Vagina (tissue), 2 donors: ENCODE measurements around the gene CFDP1. TPM values are rescaled to one million over a fixed set of nuclear protein-coding genes. Genes with fewer than 3 reads are reported as not detected.

Experiments
- DNase-seq, 2 donors: peaks; one replicate each; pipeline ENCODE4 v3.0.0-alpha.2; 2017; ENCODE audit errors: extremely low spot score in 2 of 2
- H3K27ac ChIP-seq: fragments of 200-600 bp; sonication (generic); one replicate; pipeline ENCODE4 v1.5.1; 2019
- H3K27me3 ChIP-seq: fragments of 200-600 bp; sonication (generic); one replicate; pipeline ENCODE4 v1.5.1; 2019
- H3K36me3 ChIP-seq, 2 donors: fragments of 200-600 bp; sonication (generic); one replicate each; pipeline ENCODE4 v1.5.1; 2017 to 2019
- H3K4me1 ChIP-seq: fragments of 200-600 bp; sonication (generic); one replicate; pipeline ENCODE4 v1.5.1; 2019
- H3K4me3 ChIP-seq, 2 donors: fragments of 200-600 bp; sonication (generic); 1 replicate in 1 of 2; 2 replicates in 1 of 2; pipeline ENCODE4 v1.5.1; 2016 to 2019
- H3K9me3 ChIP-seq: fragments of 200-600 bp; sonication (generic); one replicate; pipeline ENCODE4 v1.5.1; 2019
- CTCF ChIP-seq, 3 experiments: fragments of 450-650 bp in 2 of 3; fragments of 200-600 bp in 1 of 3; sonication (generic) in 1 of 3; IDR thresholded peaks; one replicate each; pipeline ENCODE4 v1.5.1; 2017 to 2019; ENCODE audit warnings: antibody characterized with exemption in 3 of 3, mild to moderate bottlenecking in 2 of 3, moderate library complexity in 2 of 3
- POLR2A ChIP-seq, 2 donors: fragments of 450-650 bp; IDR thresholded peaks; one replicate each; pipeline ENCODE4 v1.6.1; 2017; ENCODE audit warnings: antibody characterized with exemption in 2 of 2, mild to moderate bottlenecking in 2 of 2, moderate library complexity in 2 of 2
- POLR2AphosphoS5 ChIP-seq, 2 donors: sonication (generic); formaldehyde crosslinking; IDR thresholded peaks; one replicate each; pipeline ENCODE4 v1.9.0; 2017; ENCODE audit warnings: antibody characterized with exemption in 2 of 2, mild to moderate bottlenecking in 2 of 2, low read depth in 1 of 2; ENCODE audit not compliant: insufficient read depth in 1 of 2
- intact Hi-C: fragments of 100-400 bp; cut with DNase I; formaldehyde crosslinking; loops from one replicate; pipeline ENCODE4 v1.15.1; 2023
- total RNA-seq: library from RNA; depleted of rRNA; stranded (reverse); fragments of >200 nt; gene quantifications from one replicate; pipeline ENCODE4 v1.2.3, GENCODE V29; 2016

CFDP1 gene
- total RNA-seq, 1 donor from 2014 or later, result 45.7 TPM

DNA sequence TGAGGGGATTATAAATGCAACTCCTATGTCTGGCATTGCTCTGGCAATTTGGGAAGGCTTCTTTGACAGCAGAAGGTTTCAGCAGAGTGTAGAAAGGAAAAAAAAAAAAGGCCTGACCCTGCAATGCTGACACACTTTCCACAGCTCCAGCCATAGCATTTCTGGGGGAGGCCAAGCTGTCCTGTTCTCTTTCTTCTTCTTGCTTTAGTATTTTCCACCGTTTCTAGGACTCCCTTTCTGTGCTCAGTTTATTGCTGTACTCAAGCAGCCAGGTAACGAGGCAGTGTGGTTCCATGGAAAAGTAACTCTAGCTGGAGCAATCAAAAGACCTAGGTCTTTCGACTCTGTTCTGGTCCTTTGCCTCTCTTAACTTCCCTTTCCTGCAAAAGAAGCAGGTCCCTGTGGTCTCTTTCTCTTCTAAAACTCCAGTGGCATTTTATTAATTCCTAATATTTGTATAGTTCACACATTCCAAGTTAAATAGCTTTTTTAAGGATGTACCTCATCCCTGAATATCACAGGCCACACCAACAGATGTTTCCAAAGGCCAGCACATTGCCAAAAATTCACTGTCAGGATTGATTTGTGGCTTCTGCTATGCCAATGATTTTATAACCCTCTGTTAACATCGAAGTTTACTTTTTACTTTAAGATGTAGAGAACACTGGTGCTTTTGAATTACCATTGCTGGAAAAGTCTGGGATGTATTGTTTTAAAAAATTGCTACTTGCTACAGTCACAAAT is 91.6 kb downstream of the CFDP1 start:
- Histone ChIP-seq H3K36me3 (no peaks in the 10 kb centered on the region), H3K27ac (peak overlapping the region; percentile 70), H3K4me3 (no peak overlapping the region), H3K27me3 (no peaks in the 10 kb centered on the region), H3K9me3 (no peaks in the 10 kb centered on the region), H3K4me1 (peaks cover 40% of the 10 kb centered on the region)
- DNase-seq, result no peak
- intact Hi-C loops, result no loop called here
- TF ChIP-seq POLR2AphosphoS5 (IDR thresholded peaks at IDR 0.05; ENCODE audit: insufficient read depth in 1 of 2, low read depth in 1 of 2), result no peak
- no peak for TF ChIP-seq CTCF (IDR thresholded peaks at IDR 0.05)
- no peak for TF ChIP-seq POLR2A (IDR thresholded peaks at IDR 0.05)

GRCh38 chr16:75340741-75341491 is 92.4 kb downstream of the CFDP1 start:
- TF ChIP-seq POLR2A (IDR thresholded peaks at IDR 0.05) (no peak), POLR2AphosphoS5 (IDR thresholded peaks at IDR 0.05; ENCODE audit: insufficient read depth in 1 of 2, low read depth in 1 of 2) (peak in 1 of 2 donors; percentile 68)

DNA sequence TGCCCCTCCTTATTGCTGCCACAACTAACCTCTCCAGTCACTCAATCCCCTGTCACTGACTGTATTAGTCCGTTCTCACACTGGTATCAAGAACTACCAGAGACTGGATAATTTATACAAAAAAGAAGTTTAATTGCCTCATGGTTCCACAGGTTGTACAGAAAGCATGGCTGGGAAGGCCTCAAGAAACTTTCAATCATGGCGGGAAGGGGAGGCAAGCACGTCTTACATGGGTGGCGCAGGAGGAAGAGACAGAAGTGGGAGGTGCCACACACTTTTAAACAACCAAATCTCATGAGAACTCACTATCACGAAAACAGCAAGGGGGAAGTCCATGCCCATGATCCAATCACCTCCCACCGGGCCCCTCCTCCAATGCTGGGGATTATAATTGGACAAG is 95.9 kb downstream of the CFDP1 start:
- Histone ChIP-seq H3K4me1 (peaks cover 22% of the 10 kb centered on the region), H3K36me3 (no peaks in the 10 kb centered on the region), H3K27ac (no peak overlapping the region), H3K9me3 (no peaks in the 10 kb centered on the region), H3K27me3 (no peaks in the 10 kb centered on the region), H3K4me3 (no peak overlapping the region)
- DNase-seq, result no peak
- intact Hi-C loops, result no loop called here
- TF ChIP-seq CTCF (IDR thresholded peaks at IDR 0.05) (no peak), POLR2AphosphoS5 (IDR thresholded peaks at IDR 0.05; ENCODE audit: insufficient read depth in 1 of 2, low read depth in 1 of 2) (no peak), POLR2A (IDR thresholded peaks at IDR 0.05) (no peak)

More at GRCh38 chr16:75340741-75341491, 92.4 kb downstream of the CFDP1 start:
- Histone ChIP-seq H3K4me1 (peaks cover 40% of the 10 kb centered on the region), H3K27ac (peak overlapping the region; percentile 70), H3K36me3 (no peaks in the 10 kb centered on the region), H3K27me3 (no peaks in the 10 kb centered on the region), H3K4me3 (no peak overlapping the region), H3K9me3 (no peaks in the 10 kb centered on the region)
- intact Hi-C loops, result no loop called here
- no peak for DNase-seq

DNA sequence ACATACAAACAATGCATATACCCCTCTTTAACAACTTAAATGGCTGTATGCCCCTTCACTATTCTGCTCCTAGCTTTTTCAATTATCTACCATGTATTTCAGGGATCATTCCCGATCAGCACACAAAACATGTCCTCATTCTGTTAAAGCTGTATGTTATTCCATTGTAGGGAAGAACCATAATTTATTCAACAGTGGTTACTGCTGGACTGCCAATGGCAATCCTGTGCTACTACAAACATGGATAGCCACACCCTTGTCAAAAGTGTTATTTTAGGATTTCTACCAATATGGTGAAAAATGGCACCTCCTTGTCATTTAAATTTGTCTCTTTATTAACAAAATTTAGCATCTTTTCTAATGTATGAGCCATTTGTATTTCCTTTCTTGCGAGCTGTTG is 96.8 kb downstream of the CFDP1 start:
- intact Hi-C loops, result no loop called here
- no peaks in the 10 kb centered on the region for H3K9me3 ChIP-seq
- peaks cover 13% of the 10 kb centered on the region for H3K4me1 ChIP-seq
- no peak overlapping the region for H3K4me3 ChIP-seq
- H3K27me3 ChIP-seq, result no peaks in the 10 kb centered on the region
- H3K36me3 ChIP-seq, result no peaks in the 10 kb centered on the region
- no peak for TF ChIP-seq CTCF (IDR thresholded peaks at IDR 0.05)
- no peak for TF ChIP-seq POLR2AphosphoS5 (IDR thresholded peaks at IDR 0.05; ENCODE audit: insufficient read depth in 1 of 2, low read depth in 1 of 2)
- no peak for TF ChIP-seq POLR2A (IDR thresholded peaks at IDR 0.05)
- DNase-seq, result no peak
- H3K27ac ChIP-seq, result no peak overlapping the region

GRCh38 chr16:75333721-75334163 is 99.6 kb downstream of the CFDP1 start:
- Histone ChIP-seq H3K36me3 (no peaks in the 10 kb centered on the region), H3K4me1 (no peaks in the 10 kb centered on the region), H3K4me3 (no peak overlapping the region), H3K9me3 (no peaks in the 10 kb centered on the region), H3K27me3 (no peaks in the 10 kb centered on the region), H3K27ac (no peak overlapping the region)
- intact Hi-C loops, result no loop called here
- no peak for DNase-seq
- no peak for TF ChIP-seq CTCF (IDR thresholded peaks at IDR 0.05)
- no peak for TF ChIP-seq POLR2AphosphoS5 (IDR thresholded peaks at IDR 0.05; ENCODE audit: insufficient read depth in 1 of 2, low read depth in 1 of 2)
- no peak for TF ChIP-seq POLR2A (IDR thresholded peaks at IDR 0.05)
